Panc1 (cell line): Measurements from ENCODE around the gene LAMP5. TPM values are rescaled to one million over a fixed set of nuclear protein-coding genes. Genes with fewer than 3 reads are reported as not detected.
A peak's percentile ranks its signal among the peaks of the same experiment; 100 is the strongest.

ENCODE experiments used
- ATAC-seq: fragments of 200-7000 bp; cut with Tn5 transposase; 2 replicates; pipeline ENCODE4 v1.9.1; 2020; ENCODE audit warnings: mild to moderate bottlenecking, moderate library complexity
- BruUV-seq: library from RNA; stranded (reverse); fragments of 400-500 nt; replicated peaks from 2 replicates; lab custom pipeline; 2021; lab: Mats Ljungman, UMichigan
- CTCF ChIA-PET: fragments of 300-600 bp; sonication (Branson Sonifier 250); formaldehyde crosslinking; loops from one replicate; lab custom pipeline; 2022; ENCODE audit warnings: antibody characterized with exemption; lab: Charles Lee
- POLR2A ChIA-PET: fragments of 300-600 bp; sonication (Branson Sonifier 250); formaldehyde crosslinking; loops from one replicate; lab custom pipeline; 2022; ENCODE audit warnings: antibody characterized with exemption; lab: Charles Lee
- DNase-seq: peaks from one replicate; pipeline ENCODE4 v3.0.0-alpha.2; 2010; ENCODE audit warnings: low read depth, low spot score
- H3K27ac ChIP-seq: 2 replicates; pipeline ENCODE4 v1.5.1; 2011; ENCODE audit warnings: mild to moderate bottlenecking, low read length, inconsistent platforms
- H3K27me3 ChIP-seq: fragments of 200-500 bp; sonication (Bioruptor generic); 2 replicates; pipeline ENCODE4 v1.6.0; 2014; ENCODE audit warnings: low read length, inconsistent platforms; ENCODE audit not compliant: control insufficient read depth, insufficient read depth
- H3K36me3 ChIP-seq: fragments of 200-500 bp; sonication (Bioruptor generic); 2 replicates; pipeline ENCODE4 v1.5.1; 2014; ENCODE audit warnings: inconsistent platforms, mild to moderate bottlenecking, low read length, moderate library complexity; ENCODE audit not compliant: control insufficient read depth, insufficient read depth
- H3K4me1 ChIP-seq: 2 replicates; pipeline ENCODE4 v1.5.1; 2011; ENCODE audit warnings: inconsistent platforms, mild to moderate bottlenecking, low read length, moderate library complexity; ENCODE audit not compliant: control insufficient read depth, insufficient read depth
- H3K4me3 ChIP-seq, 2 experiments: 2 replicates each; pipeline ENCODE4 v1.5.1; 2011 to 2012; ENCODE audit warnings: low read depth in 2 of 2, low read length in 2 of 2, mild to moderate bottlenecking in 2 of 2, inconsistent platforms in 1 of 2, moderate library complexity in 1 of 2
- H3K9me3 ChIP-seq: fragments of 200-500 bp; sonication (Bioruptor generic); 2 replicates; pipeline ENCODE4 v1.5.1; 2014; ENCODE audit warnings: low read depth, mild to moderate bottlenecking, inconsistent platforms, low read length, moderate library complexity; ENCODE audit not compliant: control insufficient read depth, insufficient read depth
- POLR2AphosphoS5 ChIP-seq: IDR thresholded peaks from 2 replicates; pipeline ENCODE4 v1.6.1; 2012; ENCODE audit warnings: mild to moderate bottlenecking, low read depth, low read length, moderate library complexity
- SIN3A ChIP-seq: IDR thresholded peaks from 2 replicates; pipeline ENCODE4 v1.6.1; 2012; ENCODE audit warnings: low read depth, mild to moderate bottlenecking, low read length, moderate library complexity, borderline replicate concordance; ENCODE audit not compliant: insufficient read depth
- TCF7L2 ChIP-seq: IDR thresholded peaks from 2 replicates; pipeline ENCODE4 v1.6.1; 2011; ENCODE audit warnings: mild to moderate bottlenecking, low read depth, low read length, inconsistent platforms
- in situ Hi-C: cut with HindIII; loops from 2 replicates; pipeline ENCODE4 v1.10.0; 2016; ENCODE audit warnings: low sequenced_read_pairs, low pct_unique_long_range_greater_than_20kb
- intact Hi-C: fragments of 100-400 bp; cut with micrococcal nuclease; formaldehyde crosslinking; loops from one replicate; pipeline ENCODE4 v1.10.0; 2022; ENCODE audit not compliant: unreplicated experiment
- total RNA-seq: library from RNA; stranded (reverse); gene quantifications from one replicate; pipeline ENCODE4 v1.2.1, GENCODE V29; 2021; ENCODE audit not compliant: unreplicated experiment
- TF ChIP-seq, protein P1 (sequence below): fragments of 450-650 bp; IDR thresholded peaks from 2 replicates; pipeline ENCODE4 v1.5.1; 2017; ENCODE audit warnings: mild to moderate bottlenecking
- TF ChIP-seq, protein P2 (sequence below), 2 experiments: IDR thresholded peaks; 2 replicates each; pipeline ENCODE4 v1.6.1; 2011 to 2012; ENCODE audit warnings: low read depth in 2 of 2, control low read depth in 1 of 2, low read length in 1 of 2, mild to moderate bottlenecking in 1 of 2, moderate library complexity in 1 of 2; ENCODE audit not compliant: insufficient read depth in 1 of 2

LAMP5 gene
- total RNA-seq, 1 experiment from 2014 or later = not detected

DNA sequence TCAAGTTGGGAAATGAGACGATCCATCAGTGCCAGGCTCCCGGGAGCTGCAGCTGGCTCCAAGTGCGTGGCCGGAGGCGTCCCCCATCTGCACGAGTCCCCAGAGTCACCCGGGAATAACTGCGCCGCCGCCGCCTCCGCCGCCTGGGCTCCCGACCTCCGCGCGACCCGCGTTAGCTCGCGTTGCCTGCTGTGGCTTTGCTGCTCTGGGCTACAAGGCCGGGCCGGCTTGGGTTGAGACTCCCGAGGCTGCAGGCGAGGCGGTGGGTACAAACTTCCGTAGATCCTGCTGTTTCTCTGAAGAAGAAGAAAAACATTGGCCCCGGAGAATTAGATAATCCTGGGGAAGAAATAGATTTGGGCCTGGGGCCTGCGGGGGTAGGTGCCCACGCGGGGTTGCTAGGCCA is 7.4 kb upstream of the LAMP5 start:
- Histone ChIP-seq H3K4me1 (no peaks in the 10 kb centered on the region; the same call in 1 of the 2 replicates), H3K27me3 (peaks cover 7% of the 10 kb centered on the region; the same call in 1 of the 2 replicates), H3K4me3 (no peak overlapping the region), H3K9me3 (no peaks in the 10 kb centered on the region), H3K27ac (no peak overlapping the region), H3K36me3 (no peaks in the 10 kb centered on the region)
- intact Hi-C loops = no loop called here
- BruUV-seq = no TSS peak
- ChIA-PET POLR2A (no interaction called here), CTCF (no interaction called here)
- in situ Hi-C loops = no loop called here
- TF ChIP-seq TCF7L2 (no peak), SIN3A (no peak)
- TF ChIP-seq, protein P1, sequence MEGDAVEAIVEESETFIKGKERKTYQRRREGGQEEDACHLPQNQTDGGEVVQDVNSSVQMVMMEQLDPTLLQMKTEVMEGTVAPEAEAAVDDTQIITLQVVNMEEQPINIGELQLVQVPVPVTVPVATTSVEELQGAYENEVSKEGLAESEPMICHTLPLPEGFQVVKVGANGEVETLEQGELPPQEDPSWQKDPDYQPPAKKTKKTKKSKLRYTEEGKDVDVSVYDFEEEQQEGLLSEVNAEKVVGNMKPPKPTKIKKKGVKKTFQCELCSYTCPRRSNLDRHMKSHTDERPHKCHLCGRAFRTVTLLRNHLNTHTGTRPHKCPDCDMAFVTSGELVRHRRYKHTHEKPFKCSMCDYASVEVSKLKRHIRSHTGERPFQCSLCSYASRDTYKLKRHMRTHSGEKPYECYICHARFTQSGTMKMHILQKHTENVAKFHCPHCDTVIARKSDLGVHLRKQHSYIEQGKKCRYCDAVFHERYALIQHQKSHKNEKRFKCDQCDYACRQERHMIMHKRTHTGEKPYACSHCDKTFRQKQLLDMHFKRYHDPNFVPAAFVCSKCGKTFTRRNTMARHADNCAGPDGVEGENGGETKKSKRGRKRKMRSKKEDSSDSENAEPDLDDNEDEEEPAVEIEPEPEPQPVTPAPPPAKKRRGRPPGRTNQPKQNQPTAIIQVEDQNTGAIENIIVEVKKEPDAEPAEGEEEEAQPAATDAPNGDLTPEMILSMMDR = no peak
- ATAC-seq = no peak
- no peak for DNase-seq

DNA sequence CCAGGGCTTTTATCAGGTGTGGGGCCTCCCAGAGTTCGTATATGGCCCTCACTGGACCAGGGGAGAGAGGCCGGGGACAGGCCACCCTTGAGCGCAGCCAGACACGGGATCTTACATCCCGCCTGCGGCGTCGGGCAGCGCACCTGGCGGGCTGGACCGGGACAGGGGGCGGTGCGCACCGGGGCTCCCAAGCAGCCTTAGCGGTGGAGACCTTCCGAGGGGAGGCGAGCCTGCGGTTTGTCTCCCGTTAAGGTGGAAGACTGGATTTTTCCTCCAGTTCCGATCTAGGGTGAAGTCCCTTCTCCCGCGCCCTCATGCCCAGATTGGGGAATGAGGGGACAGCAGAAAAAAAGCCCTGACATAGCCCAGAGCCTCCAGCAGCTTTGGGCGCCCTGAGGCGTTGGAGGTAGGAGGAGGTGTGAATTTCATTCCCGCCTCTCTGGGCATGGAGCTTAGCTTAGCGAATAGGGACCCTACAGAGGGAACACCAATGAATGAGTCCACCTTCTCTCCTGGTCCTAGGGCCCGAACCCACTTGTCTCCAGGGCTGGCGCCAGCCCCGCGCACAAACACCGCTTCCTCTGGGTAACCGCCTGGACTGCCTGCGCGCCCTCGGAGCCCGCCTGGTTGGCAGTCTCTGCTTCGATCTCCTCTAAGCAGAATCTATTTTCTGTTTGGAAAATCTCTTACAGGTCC is 6.7 kb upstream of the LAMP5 start:
- Histone ChIP-seq H3K4me3 (0 out of 4 replicates have a peak overlapping the region, but pooled peaks of 1 of the 2 experiments have one; percentile 2), H3K27ac (no peak overlapping the region), H3K36me3 (no peaks in the 10 kb centered on the region), H3K4me1 (no peaks in the 10 kb centered on the region; the same call in 1 of the 2 replicates), H3K27me3 (peaks cover 10% of the 10 kb centered on the region), H3K9me3 (no peaks in the 10 kb centered on the region)
- intact Hi-C loops = no loop called here
- peak; percentile 73 for ATAC-seq
- in situ Hi-C loops = no loop called here
- TF ChIP-seq TCF7L2 = no peak
- TF ChIP-seq, protein P2, sequence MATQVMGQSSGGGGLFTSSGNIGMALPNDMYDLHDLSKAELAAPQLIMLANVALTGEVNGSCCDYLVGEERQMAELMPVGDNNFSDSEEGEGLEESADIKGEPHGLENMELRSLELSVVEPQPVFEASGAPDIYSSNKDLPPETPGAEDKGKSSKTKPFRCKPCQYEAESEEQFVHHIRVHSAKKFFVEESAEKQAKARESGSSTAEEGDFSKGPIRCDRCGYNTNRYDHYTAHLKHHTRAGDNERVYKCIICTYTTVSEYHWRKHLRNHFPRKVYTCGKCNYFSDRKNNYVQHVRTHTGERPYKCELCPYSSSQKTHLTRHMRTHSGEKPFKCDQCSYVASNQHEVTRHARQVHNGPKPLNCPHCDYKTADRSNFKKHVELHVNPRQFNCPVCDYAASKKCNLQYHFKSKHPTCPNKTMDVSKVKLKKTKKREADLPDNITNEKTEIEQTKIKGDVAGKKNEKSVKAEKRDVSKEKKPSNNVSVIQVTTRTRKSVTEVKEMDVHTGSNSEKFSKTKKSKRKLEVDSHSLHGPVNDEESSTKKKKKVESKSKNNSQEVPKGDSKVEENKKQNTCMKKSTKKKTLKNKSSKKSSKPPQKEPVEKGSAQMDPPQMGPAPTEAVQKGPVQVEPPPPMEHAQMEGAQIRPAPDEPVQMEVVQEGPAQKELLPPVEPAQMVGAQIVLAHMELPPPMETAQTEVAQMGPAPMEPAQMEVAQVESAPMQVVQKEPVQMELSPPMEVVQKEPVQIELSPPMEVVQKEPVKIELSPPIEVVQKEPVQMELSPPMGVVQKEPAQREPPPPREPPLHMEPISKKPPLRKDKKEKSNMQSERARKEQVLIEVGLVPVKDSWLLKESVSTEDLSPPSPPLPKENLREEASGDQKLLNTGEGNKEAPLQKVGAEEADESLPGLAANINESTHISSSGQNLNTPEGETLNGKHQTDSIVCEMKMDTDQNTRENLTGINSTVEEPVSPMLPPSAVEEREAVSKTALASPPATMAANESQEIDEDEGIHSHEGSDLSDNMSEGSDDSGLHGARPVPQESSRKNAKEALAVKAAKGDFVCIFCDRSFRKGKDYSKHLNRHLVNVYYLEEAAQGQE (IDR thresholded peaks at IDR 0.05; ENCODE audit: insufficient read depth in 1 of 2, low read depth in 2 of 2, low read length in 1 of 2) = no peak
- TF ChIP-seq POLR2AphosphoS5 = no peak
- DNase-seq = no peak
- BruUV-seq = no TSS peak
- ChIA-PET CTCF (no interaction called here), POLR2A (no interaction called here)

DNA sequence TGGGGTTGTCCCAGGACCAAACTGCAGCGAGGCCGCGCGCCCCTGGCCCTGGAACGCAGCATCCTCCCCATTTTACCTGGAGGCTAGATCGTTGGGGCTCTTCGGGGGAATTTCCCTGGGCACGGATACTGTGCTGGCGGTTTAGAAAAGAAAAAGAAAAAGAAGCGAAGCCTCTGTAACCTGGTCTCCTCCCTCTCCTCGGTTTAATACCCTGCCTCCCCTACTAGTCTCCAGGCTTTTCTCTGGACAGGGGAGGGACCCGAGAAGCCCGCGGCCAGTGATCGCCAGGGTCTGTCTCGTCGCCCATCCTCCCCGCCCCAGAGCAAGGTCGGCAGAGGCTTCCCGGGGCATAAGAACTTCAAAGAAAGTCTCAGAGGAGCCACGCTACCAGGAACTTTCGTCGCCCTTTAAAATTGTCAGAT is 6.1 kb upstream of the LAMP5 start:
- intact Hi-C loops = no loop called here
- Histone ChIP-seq H3K27ac (no peak overlapping the region), H3K4me3 (0 out of 4 replicates have a peak overlapping the region, but pooled peaks of 1 of the 2 experiments have one; percentile 2)

More for the DNA sequence above, 6.1 kb upstream of the LAMP5 start:
- Histone ChIP-seq H3K27me3 (peaks cover 15% of the 10 kb centered on the region), H3K4me1 (no peaks in the 10 kb centered on the region; the same call in 1 of the 2 replicates), H3K36me3 (no peaks in the 10 kb centered on the region; the same call in 1 of the 2 replicates), H3K9me3 (no peaks in the 10 kb centered on the region)
- in situ Hi-C loops = no loop called here
- BruUV-seq = no TSS peak
- ChIA-PET CTCF (no interaction called here), POLR2A (no interaction called here)
- DNase-seq (no peak), ATAC-seq (peak; percentile 35; the same call in 1 of the 2 replicates)
- TF ChIP-seq, protein P2 (IDR thresholded peaks at IDR 0.05; ENCODE audit: insufficient read depth in 1 of 2, low read depth in 2 of 2, low read length in 1 of 2) = no peak
- TF ChIP-seq SIN3A (no peak), POLR2AphosphoS5 (no peak), TCF7L2 (no peak)
- TF ChIP-seq, protein P1 = no peak
